Measurements from ENCODE around the gene FBXL2. TPM values are rescaled to one million over a fixed set of nuclear protein-coding genes. Genes with fewer than 3 reads are reported as not detected.

The FBXL2 gene
- total and polyA plus RNA-seq, 7 donors: 0.19 to 1.3 (median 0.43) TPM

- intact Hi-C loops (cut with DNase I): no loop called here
- Histone ChIP-seq H3K4me1 (no peaks in the 10 kb centered on the region), H3K9me3 (no peaks in the 10 kb centered on the region), H3K27ac (no peak overlapping the region), H3K4me3 (no peak overlapping the region), H3K27me3 (ENCODE audit: insufficient read depth in 3 of 3, low read length in 2 of 3) (no peaks in the 10 kb centered on the region), H3K36me3 (ENCODE audit: insufficient read depth in 1 of 2, low read depth in 1 of 2) (no peaks in the 10 kb centered on the region)
- no peak for TF ChIP-seq CTCF (IDR thresholded peaks at IDR 0.05)
- ATAC-seq: no peak
- WGBS, 3 donors: 57 to 80% (median 77%) methylated on average over 1 of the region's 1 CpG
- no peak for DNase-seq
Measured at GRCh38 chr3:33233884-33234283, 43.4 kb upstream of the FBXL2 start.

GRCh38 chr3:33236005-33236404 lies 41.2 kb upstream of the FBXL2 start:
- Histone ChIP-seq H3K36me3 (ENCODE audit: insufficient read depth in 1 of 2, low read depth in 1 of 2) (no peaks in the 10 kb centered on the region), H3K27ac (no peak overlapping the region), H3K27me3 (ENCODE audit: insufficient read depth in 3 of 3, low read length in 2 of 3) (no peaks in the 10 kb centered on the region), H3K4me3 (no peak overlapping the region), H3K4me1 (no peaks in the 10 kb centered on the region), H3K9me3 (no peaks in the 10 kb centered on the region)
- DNase-seq: no peak
- 67 to 73% (median 70%) methylated on average over 2 of the region's 2 CpGs for whole genome bisulfite sequencing, 3 donors
- ATAC-seq: no peak
- TF ChIP-seq CTCF (IDR thresholded peaks at IDR 0.05): no peak
- intact Hi-C loops (cut with DNase I): no loop called here

- no peak for TF ChIP-seq CTCF (IDR thresholded peaks at IDR 0.05)
- H3K9me3 ChIP-seq: no peaks in the 10 kb centered on the region
- 87 to 96% (median 91%) methylated on average over 4 of the region's 4 CpGs for whole genome bisulfite sequencing, 3 donors
- DNase-seq: no peak
- H3K4me3 ChIP-seq: no peak overlapping the region
- no peak for ATAC-seq
- no peak overlapping the region for H3K27ac ChIP-seq
- H3K4me1 ChIP-seq: no peaks in the 10 kb centered on the region
- no peaks in the 10 kb centered on the region for H3K36me3 ChIP-seq (ENCODE audit: insufficient read depth in 1 of 2, low read depth in 1 of 2)
- H3K27me3 ChIP-seq (ENCODE audit: insufficient read depth in 3 of 3, low read length in 2 of 3): no peaks in the 10 kb centered on the region
- intact Hi-C loops (cut with DNase I): no loop called here
Measured at GRCh38 chr3:33237439-33237838, 39.8 kb upstream of the FBXL2 start.

GRCh38 chr3:33238923-33239322 lies 38.3 kb upstream of the FBXL2 start:
- no peak for ATAC-seq
- no peak overlapping the region for H3K4me3 ChIP-seq
- intact Hi-C loops (cut with DNase I): no loop called here
- H3K4me1 ChIP-seq: no peaks in the 10 kb centered on the region
- no peak for TF ChIP-seq CTCF (IDR thresholded peaks at IDR 0.05)
- DNase-seq: no peak
- WGBS, 3 donors: 92 to 96% (median 95%) methylated on average over 1 of the region's 1 CpG
- no peaks in the 10 kb centered on the region for H3K27me3 ChIP-seq (ENCODE audit: insufficient read depth in 3 of 3, low read length in 2 of 3)
- H3K27ac ChIP-seq: no peak overlapping the region
- H3K36me3 ChIP-seq (ENCODE audit: insufficient read depth in 1 of 2, low read depth in 1 of 2): no peaks in the 10 kb centered on the region
- no peaks in the 10 kb centered on the region for H3K9me3 ChIP-seq

GRCh38 chr3:33240261-33240660 lies 37.0 kb upstream of the FBXL2 start:
- Histone ChIP-seq H3K27me3 (ENCODE audit: insufficient read depth in 3 of 3, low read length in 2 of 3) (no peaks in the 10 kb centered on the region), H3K36me3 (ENCODE audit: insufficient read depth in 1 of 2, low read depth in 1 of 2) (no peaks in the 10 kb centered on the region), H3K27ac (no peak overlapping the region), H3K4me1 (no peaks in the 10 kb centered on the region), H3K4me3 (no peak overlapping the region), H3K9me3 (no peaks in the 10 kb centered on the region)
- ATAC-seq (no peak), DNase-seq (no peak)
- 63 to 75% (median 66%) methylated on average over 1 of the region's 1 CpG for WGBS, 3 donors
- intact Hi-C loops (cut with DNase I): no loop called here
- TF ChIP-seq CTCF (IDR thresholded peaks at IDR 0.05): no peak
